Activated B cell treated with CpG ODN at 0.5 μM for 24 hours (primary cell): ENCODE results near the gene C2CD4C. TPM values are rescaled to one million over a fixed set of nuclear protein-coding genes. Genes with fewer than 3 reads are reported as not detected.

Source experiments
- ATAC-seq: fragments of 200-7000 bp; cut with Tn5 transposase; one replicate; pipeline ENCODE4 v1.10.0; 2021; ENCODE audit warnings: low read depth, mild to moderate bottlenecking, moderate library complexity
- CTCF ChIA-PET: fragments of 350-600 bp; sonication (Branson Sonifier 250); formaldehyde crosslinking; loops from one replicate; lab custom pipeline; 2021; ENCODE audit warnings: antibody characterized with exemption; lab: Charles Lee
- POLR2A ChIA-PET: fragments of 350-600 bp; sonication (Branson Sonifier 250); formaldehyde crosslinking; loops from one replicate; lab custom pipeline; 2021; ENCODE audit warnings: antibody characterized with exemption; lab: Charles Lee
- DNase-seq: peaks from one replicate; pipeline ENCODE4 v3.0.0; 2022
- H3K27ac Mint-ChIP-seq: one replicate; pipeline ENCODE4 v1.8.0; 2020; ENCODE audit warnings: mixed read lengths
- H3K27me3 Mint-ChIP-seq: one replicate; pipeline ENCODE4 v1.8.0; 2021; ENCODE audit warnings: mixed read lengths
- H3K36me3 Mint-ChIP-seq: one replicate; pipeline ENCODE4 v1.8.0; 2021; ENCODE audit warnings: low read depth, mixed read lengths
- H3K4me1 Mint-ChIP-seq: one replicate; pipeline ENCODE4 v1.8.0; 2021; ENCODE audit warnings: mixed read lengths
- H3K4me3 Mint-ChIP-seq: one replicate; pipeline ENCODE4 v1.8.0; 2020; ENCODE audit warnings: mild to moderate bottlenecking, mixed read lengths
- H3K9me3 Mint-ChIP-seq: one replicate; pipeline ENCODE4 v1.8.0; 2020; ENCODE audit warnings: mixed read lengths
- CTCF ChIP-seq: fragments of 200-600 bp; IDR thresholded peaks from one replicate; pipeline ENCODE4 v1.8.0; 2022; ENCODE audit warnings: antibody characterized with exemption, mild to moderate bottlenecking
- intact Hi-C: fragments of 100-400 bp; cut with micrococcal nuclease; formaldehyde crosslinking; loops from one replicate; pipeline ENCODE4 v1.15.1; 2024
- total RNA-seq: library from RNA; stranded (reverse); gene quantifications from 2 replicates; pipeline ENCODE4 v1.2.3, GENCODE V29; 2022

C2CD4C gene
- total RNA-seq, 1 donor from 2014 or later = not detected

- Mint-ChIP-seq H3K36me3 (no peaks in the 10 kb centered on the region), H3K27ac (no peak overlapping the region), H3K9me3 (no peaks in the 10 kb centered on the region), H3K4me1 (no peaks in the 10 kb centered on the region), H3K4me3 (no peak overlapping the region), H3K27me3 (peaks cover 15% of the 10 kb centered on the region)
- ChIA-PET CTCF (no interaction called here), POLR2A (no interaction called here)
- intact Hi-C loops = no loop called here
- ATAC-seq (no peak), DNase-seq (no peak)
- no peak for TF ChIP-seq CTCF
Observed at GRCh38 chr19:437041-437440, 28.1 kb upstream of the C2CD4C start.

GRCh38 chr19:436413-436950 lies 27.5 kb upstream of the C2CD4C start:
- H3K27ac Mint-ChIP-seq = no peak overlapping the region
- DNase-seq = no peak
- H3K9me3 Mint-ChIP-seq = no peaks in the 10 kb centered on the region
- CTCF ChIA-PET = no interaction called here
- H3K36me3 Mint-ChIP-seq = no peaks in the 10 kb centered on the region
- no peak overlapping the region for H3K4me3 Mint-ChIP-seq
- H3K4me1 Mint-ChIP-seq = no peaks in the 10 kb centered on the region
- no peak for ATAC-seq
- no peak for TF ChIP-seq CTCF
- peaks cover 15% of the 10 kb centered on the region for H3K27me3 Mint-ChIP-seq
- POLR2A ChIA-PET = no interaction called here
- intact Hi-C loops = no loop called here

- Mint-ChIP-seq H3K9me3 (no peaks in the 10 kb centered on the region), H3K4me3 (no peak overlapping the region), H3K36me3 (no peaks in the 10 kb centered on the region), H3K4me1 (no peaks in the 10 kb centered on the region), H3K27ac (no peak overlapping the region), H3K27me3 (peaks cover 15% of the 10 kb centered on the region)
- ChIA-PET POLR2A (no interaction called here), CTCF (no interaction called here)
- intact Hi-C loops = no loop called here
- DNase-seq = no peak
- TF ChIP-seq CTCF = no peak
- no peak for ATAC-seq
Observed at GRCh38 chr19:435707-436412, 26.9 kb upstream of the C2CD4C start.

DNA sequence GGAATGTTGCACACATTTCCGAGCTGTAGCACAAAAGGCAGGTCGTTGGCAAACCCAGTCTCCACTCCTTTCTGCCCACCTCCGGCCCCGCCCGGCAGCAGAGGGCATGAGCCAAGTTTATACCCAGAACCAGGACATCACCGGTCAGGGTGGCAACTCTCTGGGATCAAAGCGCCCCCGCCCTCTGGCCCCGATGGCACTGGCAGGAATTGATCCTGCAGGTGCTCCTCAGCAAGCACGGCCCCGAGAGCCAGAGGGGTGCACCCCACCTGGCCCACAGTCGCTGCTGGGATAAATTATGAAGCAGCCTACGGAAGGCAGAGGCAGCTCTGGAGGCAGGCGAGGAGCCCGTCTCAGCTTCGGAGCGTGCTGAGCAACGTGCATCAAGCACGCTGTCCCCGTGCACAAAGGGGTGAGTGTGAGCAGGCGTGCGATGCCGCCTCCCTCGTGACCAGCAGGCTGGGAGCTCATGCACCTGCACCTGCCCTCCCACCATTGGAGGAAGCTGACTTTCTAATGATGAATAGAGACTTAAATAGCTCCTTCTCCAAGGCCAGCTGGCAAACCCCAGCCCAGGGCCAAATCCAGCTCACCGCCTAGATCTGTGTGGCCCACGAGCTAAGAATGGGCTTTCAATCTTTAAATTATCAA lies 26.2 kb upstream of the C2CD4C start:
- Mint-ChIP-seq H3K27me3 (peaks cover 14% of the 10 kb centered on the region), H3K9me3 (no peaks in the 10 kb centered on the region), H3K27ac (no peak overlapping the region), H3K4me1 (no peaks in the 10 kb centered on the region), H3K4me3 (no peak overlapping the region), H3K36me3 (no peaks in the 10 kb centered on the region)
- POLR2A ChIA-PET = no interaction called here
- DNase-seq (no peak), ATAC-seq (no peak)
- intact Hi-C loops = no loop called here
- no peak for TF ChIP-seq CTCF
- CTCF ChIA-PET = no interaction called here

GRCh38 chr19:434152-434960 lies 25.4 kb upstream of the C2CD4C start:
- Mint-ChIP-seq H3K4me1 (no peaks in the 10 kb centered on the region), H3K36me3 (no peaks in the 10 kb centered on the region), H3K27ac (no peak overlapping the region), H3K9me3 (no peaks in the 10 kb centered on the region), H3K27me3 (peaks cover 10% of the 10 kb centered on the region), H3K4me3 (no peak overlapping the region)
- POLR2A ChIA-PET = no interaction called here
- intact Hi-C loops = no loop called here
- CTCF ChIA-PET = no interaction called here
- no peak for TF ChIP-seq CTCF
- DNase-seq (no peak), ATAC-seq (no peak)
